ENCODE results near the gene DDX52.

The DDX52 gene

GRCh38 chr17:37574427-37574826 is 68.8 kb downstream of the DDX52 start:
- DNase-seq = no peak

- no peak for DNase-seq
Measured at GRCh38 chr17:37571674-37572073, 71.6 kb downstream of the DDX52 start.

GRCh38 chr17:37570527-37571093 is 72.6 kb downstream of the DDX52 start:
- no peak for DNase-seq

GRCh38 chr17:37568350-37569053 is 74.7 kb downstream of the DDX52 start:
- DNase-seq = no peak

GRCh38 chr17:37567538-37567937 is 75.7 kb downstream of the DDX52 start:
- DNase-seq = no peak

DNA sequence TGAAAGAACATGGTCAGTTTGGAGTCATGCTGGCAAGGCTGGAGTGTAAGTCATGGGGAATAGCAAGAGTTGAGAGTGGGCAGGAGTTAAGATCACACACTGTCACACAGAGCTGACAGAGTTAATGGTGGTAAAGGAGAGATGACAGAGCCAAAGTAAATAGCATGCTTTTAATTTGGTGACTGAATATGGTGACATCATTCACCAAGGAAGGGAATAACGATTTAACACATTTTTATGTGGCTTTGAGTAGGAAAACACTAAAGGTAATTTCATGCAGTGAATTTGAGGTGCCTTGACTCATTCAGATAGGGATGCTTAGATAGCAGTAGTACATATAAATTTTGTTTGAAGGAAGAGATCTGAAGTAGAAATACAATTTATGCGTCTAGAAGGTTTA is 76.1 kb downstream of the DDX52 start:
- DNase-seq = no peak

DNA sequence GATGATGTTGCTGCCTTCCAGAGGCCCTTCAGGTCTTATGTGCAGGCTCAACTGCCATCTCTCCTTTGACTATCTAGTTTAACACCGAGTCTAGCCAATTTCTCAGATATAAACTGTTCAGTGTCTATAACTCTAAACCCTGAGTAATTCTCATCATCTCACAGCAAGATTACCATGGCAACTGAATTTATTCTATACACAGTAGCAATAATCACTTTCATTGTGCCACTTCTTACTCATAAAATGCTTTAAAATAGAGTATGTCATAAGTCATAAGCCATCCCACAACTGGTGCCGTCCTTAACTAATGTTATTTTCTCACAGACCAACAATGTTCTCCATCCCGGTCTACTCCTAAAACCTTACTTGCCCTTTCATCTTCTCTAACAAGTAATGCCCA is 79.0 kb downstream of the DDX52 start:
- DNase-seq = no peak

GRCh38 chr17:37562016-37562745 is 81.1 kb downstream of the DDX52 start:
- DNase-seq = no peak

Data from CD4-positive, alpha-beta T cell treated with Interleukin-15 for 1 hour (primary cell).